GM19240 (cell line): ENCODE results near the gene TMPRSS9.

Source experiments
- DNase-seq: peaks from one replicate; pipeline ENCODE4 v3.0.0; 2011; ENCODE audit warnings: low spot score; ENCODE audit not compliant: insufficient read length

TMPRSS9 gene

GRCh38 chr19:2361246-2362045 lies 1.4 kb downstream of the TMPRSS9 start:
- DNase-seq, result no peak

DNA sequence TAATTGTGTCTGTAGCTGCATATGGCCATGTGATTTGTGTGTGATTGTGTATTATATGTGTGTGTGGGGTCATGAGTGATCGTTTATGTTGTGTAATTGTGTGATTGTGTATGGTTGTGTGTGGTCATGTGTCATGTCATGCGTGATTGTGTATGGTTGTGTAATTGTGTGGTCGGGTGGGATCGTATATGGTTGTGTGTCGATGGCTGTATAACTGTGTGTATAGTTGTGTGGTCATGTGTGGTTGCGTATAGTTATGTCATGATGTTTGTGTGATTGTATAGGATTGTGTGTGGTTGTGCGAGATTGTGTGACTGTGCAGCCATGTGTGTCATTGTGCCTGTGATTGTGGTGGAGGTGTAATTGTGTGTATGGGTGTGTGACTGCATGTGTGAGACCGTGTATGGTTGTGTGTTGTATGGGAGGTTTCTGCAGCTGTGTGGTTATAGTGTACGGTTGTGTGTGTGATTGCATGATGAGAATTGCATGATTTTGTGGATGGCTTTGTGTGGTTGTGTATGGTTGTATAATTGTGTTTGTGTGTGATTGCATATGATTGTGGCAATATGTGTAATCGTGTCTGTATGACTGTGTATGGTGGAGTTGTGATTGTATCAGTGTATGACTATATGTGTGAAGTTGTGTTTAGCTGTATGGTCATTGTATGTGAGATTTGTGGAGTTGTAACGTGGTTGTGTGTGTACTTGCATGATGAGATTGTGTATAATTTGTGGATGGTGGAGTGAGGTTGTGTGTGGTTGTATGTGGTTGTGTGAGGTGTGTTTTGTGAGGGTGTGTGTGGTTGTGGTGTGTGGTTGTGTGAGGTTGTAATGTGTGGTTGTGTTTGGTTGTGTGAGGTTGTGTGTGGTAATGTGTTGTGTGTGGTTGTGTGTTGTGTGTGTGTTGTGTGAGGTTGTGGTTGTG lies 2.2 kb downstream of the TMPRSS9 start:
- DNase-seq, result no peak

DNA sequence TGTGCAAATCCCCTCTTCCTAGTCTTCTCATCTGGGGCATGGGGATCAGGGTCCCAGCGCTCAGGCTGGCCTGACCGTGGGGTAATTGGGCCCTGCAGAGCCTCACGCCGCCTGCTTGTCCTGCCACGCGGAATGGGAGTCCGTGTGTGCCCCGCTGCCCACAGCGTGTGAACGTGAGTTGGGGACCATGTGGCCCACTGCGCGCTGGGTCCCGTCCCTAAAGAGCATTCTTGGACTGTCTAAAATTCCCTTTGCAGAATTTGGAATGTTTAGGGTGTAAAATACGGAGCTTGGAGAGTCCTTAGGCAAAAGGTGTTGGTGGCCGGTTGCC lies 2.9 kb downstream of the TMPRSS9 start:
- DNase-seq, result no peak

DNA sequence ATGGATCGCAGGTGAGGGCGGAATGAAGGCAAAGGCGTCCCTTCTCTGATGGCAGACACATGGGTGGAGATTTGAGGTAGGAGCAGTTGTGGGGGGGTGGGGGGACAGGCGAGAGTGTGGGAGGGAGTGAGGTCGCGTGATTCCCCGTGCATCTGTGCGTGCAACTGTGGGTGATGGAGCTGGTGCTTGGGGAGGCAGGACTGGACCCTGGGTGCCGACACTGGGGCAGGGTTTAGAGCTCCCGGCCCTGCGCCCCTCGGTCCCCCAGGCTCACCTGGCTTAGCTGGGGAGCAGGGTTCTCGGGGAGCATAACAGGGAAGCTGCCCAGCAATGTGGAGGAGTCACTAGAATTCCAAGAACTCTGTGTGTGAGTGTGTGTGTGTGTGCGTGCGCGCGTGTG lies 3.4 kb downstream of the TMPRSS9 start:
- no peak for DNase-seq

DNA sequence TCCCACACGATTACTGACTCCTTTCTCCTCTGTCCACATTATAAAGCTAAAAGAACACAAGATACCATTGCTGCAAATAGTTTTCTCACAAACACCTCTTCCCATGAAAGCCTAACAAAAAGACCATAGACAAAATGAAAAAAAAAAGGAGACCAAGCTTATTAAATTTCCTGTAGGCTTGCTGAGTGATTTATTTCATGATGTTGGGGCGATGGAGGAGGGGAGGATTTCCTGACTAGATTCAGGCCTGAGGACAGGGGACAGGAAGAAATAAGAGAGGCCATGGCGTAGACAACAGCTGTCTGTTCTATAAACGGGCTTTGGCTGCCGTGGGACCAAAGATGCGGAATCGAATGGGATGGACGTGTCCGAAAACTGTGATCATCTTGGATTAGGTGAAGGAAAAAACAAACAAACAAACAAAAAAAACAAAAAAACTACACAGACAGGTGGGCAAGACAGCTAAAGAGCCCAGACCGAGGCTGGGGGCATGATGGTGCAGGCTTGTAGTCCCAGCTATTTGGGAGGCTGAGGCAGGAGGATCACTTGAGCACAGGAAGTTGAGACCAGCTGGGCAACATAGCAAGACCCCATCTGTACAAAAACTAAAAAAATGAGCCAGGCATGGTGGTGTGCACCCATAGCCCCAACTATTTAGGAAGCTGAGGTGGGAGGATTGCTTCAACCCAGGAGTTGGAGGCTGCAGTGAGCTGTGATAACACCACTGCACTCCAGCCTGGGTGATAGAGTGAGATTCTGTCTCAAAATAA lies 5.3 kb downstream of the TMPRSS9 start:
- DNase-seq, result no peak

DNA sequence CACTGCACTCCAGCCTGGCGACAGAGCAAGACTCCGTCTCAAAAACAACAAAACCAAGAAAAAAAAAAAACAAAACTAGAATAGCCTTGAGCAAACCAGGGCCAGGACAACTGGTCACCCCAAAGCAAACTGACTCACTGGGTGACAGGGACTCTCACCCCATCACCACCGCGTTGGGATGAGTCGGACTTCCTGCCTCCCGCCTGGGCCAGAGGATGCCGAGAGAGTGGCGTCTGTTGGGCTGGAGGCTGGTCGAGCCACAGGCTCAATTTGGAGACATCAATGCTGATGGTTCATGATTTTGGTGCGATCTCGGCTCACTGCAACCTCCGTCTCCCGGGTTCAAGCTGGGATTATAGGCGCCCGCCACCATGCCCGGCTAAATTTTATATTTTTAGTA lies 11.6 kb downstream of the TMPRSS9 start:
- DNase-seq, result no peak

- DNase-seq, result no peak
Measured at GRCh38 chr19:2372076-2372612, 12.1 kb downstream of the TMPRSS9 start.

DNA sequence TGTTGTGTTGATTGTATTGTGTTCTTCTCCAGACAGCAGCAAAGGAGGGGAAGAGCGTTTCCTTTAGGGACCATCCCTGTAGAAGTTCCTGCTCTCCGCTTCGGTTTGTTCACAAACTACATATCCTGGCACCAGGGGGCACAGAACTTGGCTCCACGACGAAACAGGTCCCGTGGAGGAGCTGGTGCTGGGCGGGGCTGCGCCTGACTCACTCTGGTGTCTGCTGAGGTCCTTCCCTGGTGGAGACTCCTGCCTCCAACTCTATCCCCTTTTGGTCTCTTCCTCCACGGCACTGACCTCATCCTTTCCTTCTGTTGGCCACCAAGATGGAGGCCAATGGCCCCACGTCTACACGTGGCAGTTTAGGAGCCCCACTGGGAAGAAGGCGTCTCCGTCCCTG lies 14.7 kb downstream of the TMPRSS9 start:
- DNase-seq, result no peak

GRCh38 chr19:2375353-2376121 lies 15.5 kb downstream of the TMPRSS9 start:
- no peak for DNase-seq

DNA sequence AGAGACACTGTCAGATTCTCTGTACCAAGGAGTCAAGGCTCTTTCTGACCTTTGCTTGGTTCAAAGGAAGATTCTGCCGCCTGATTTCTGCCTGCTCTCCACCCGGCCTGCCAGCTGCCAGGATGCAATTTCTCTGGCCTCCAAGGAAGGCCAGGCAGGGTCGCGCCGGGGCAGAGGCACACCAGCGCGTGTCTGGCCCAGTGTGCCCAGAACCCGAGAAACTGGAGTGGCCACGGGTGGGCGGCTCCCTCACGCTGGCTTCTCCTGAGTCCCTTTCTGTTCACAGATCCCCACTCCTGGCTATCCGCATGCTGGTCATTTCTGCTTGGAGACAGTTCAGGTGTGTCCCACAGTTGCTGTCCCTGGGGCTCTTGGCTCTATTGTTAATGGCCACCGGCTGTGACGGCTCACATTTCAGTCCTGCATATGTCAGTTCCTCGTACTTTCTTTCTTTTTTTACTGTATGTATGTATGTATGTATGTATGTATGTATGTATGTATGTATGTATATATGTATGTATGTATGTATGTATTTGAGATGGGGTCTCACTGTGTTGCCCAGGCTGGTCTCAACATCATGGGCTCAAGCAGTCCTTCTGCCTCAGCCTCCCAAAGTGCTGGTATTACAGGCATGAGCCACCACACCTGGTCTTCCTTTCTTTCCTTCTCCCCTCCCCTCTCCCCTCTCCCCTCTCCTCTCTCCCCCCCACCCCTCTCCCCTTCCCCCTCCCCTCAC lies 16.9 kb downstream of the TMPRSS9 start:
- no peak for DNase-seq

DNA sequence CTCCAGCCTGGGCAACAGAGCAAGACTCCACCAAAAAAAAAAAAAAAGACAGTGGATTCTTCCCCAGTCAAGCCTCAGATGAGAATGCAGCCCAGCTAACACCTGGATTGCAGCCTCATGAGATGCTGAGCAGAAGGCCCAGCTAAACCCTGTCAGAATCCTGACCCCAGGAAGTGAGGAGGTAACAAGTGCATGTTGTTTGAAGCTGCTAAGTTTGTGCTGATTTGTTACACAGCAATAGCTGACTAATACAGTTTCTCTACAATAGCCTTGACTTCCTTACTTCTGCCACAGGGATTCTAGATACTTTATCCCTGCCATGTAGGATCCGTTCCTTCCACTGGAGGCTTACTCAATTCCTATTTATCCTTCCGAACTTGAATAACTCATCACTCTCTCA lies 20.5 kb downstream of the TMPRSS9 start:
- no peak for DNase-seq

GRCh38 chr19:2381148-2381820 lies 21.2 kb downstream of the TMPRSS9 start:
- DNase-seq, result no peak

DNA sequence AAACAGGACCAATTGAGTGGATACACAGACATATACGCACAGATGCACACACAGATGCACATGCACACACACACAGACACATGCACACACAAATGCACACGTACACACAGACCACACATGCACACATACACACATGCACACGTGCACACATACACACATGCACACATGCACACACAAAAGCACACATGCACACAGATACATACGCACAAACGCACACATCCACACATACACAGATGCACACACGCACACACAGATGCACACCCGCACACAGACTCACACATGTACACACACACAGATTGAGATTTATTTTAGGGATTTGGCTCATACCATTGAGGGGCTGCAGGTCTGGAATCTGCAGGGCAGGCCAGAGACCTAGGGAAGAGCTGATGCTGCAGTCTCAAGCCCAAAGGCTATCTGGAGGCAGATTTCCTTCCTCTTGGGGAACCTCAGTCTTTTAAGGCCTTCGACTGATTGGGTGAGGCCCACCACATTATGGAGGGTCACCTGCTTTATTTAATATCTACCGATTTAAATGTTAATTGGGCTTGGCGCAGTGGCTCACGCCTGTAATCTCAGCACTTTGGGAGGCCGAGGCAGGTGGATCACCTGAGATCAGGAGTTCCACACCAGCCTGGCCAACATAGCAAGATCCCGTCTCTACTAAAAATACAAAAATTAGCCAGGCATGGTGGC lies 22.6 kb downstream of the TMPRSS9 start:
- DNase-seq, result no peak

DNA sequence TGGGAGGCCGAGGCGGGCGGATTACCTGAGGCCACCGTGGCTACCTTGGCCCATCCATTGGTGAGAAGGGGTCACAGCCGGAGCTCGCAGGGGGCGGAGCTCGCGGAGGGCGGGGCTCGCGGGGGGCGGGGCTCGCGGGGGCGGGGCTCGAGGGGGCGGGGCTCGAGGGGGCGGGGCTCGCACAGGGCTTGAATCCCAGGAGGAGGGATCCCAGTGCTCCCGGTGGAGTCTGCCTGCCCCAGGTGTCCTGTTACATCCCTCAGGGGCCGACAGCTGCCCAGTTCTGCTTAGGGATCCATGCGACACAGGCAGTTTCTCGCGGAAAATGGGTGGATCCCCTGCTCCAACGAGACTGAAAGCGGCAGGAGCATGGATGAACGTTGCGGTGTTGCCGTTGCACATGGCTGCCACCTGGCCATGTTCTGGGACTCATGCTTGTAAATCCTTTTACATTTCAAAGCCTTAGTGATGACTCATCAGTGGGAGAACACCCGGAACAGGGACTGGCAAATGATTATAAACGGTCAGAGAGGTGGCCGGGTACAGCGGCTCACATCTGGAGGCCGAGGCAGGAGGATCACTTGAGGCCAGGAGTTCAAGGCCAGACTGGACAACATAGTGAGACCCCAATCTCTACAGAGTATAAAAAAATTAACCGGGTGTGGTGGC lies 25.1 kb downstream of the TMPRSS9 start:
- no peak for DNase-seq

DNA sequence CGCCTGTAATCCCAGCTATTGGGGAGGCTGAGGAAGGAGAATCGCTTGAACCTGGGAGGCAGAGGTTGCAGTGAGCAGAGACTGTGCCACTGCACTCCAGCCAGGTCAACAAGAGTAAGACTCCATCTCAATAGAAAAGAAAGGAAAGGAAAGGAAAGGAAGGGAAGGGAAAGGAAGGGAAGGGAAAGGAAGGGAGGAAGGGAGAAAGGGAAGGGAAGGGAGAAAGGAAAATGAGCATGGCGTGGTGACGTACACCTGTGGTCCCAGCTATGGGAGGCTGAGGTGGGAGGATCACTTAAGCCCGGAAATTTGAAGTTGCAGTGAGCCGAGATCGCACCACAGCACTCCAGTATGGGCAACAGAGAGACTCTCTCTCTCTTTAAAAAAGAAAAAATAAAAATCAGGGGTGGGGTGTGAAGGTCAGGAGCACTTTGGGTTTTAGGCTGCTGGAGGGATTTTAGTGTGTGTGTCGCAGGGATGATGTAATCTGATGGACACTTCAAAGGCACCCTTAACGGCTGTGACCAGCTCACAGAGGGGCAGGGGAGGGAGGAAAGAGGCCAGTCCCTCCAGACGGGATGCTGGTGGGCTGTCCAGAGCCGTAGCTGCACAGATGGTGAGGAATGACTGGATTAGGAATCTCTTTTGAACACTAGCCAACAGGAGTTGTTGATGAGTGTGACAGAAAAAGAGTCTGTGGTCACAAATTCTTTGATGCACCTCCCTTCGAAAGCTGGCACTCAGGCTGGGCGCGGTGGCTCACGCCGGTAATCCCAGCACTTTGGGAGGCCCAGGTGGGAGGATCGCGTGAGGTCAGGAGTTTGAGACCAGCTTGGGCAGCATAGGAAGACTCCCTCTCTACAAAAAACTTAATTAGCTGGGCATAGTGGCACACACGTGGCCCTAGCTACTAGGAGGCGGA lies 27.6 kb downstream of the TMPRSS9 start:
- no peak for DNase-seq

DNA sequence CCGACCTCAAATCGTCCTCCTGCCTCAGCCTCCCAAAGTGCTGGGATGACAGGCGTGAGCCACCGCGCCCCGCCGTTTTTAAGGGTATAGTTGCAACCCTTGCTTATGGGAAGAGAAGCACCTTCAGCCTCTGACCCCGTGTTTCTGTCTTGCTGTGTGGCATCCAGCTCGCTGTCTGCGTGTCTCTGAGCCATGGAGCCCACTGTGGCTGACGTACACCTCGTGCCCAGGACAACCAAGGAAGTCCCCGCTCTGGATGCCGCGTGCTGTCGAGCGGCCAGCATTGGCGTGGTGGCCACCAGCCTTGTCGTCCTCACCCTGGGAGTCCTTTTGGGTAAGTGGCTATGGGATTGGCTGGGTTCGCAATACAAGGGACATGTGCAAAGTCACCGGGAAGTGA lies 29.5 kb downstream of the TMPRSS9 start:
- no peak for DNase-seq

DNA sequence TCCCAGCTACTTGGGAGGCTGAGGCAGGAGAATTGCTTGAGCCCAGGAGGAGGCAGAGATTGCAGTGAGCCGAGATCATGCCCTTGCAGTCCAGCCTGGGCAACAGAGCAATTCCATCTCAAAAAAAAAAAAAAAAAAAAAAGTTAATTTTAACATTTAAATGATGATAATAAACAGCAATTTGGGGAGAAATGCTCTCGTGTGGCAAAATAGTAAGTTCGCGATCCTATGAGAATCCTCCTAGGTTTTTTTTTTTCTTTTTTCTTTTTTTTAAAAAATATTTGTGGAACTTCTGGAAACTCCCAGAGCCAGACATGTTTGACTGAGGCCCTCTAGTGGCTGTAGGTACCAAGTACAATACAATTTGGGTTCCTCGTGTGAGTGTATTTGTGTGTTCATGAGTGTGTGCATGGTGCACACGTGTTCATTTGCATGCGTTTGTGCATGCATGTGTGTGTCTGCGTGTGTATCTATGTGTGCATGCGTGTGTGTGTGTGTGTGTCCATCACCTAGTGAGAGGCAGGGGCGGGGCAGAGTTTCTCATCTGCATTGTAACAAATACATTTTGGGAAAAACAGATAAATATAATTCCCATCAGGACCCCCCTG lies 31.2 kb downstream of the TMPRSS9 start:
- DNase-seq, result peak; percentile 58
